ENCODE results near the gene CAPN1. TPM values are rescaled to one million over a fixed set of nuclear protein-coding genes. Genes with fewer than 3 reads are reported as not detected.
A peak's percentile ranks its signal among the peaks of the same experiment; 100 is the strongest.

The CAPN1 gene
- total and polyA plus RNA-seq, 2 of the 13 experiments (the other 11 are each of a cell fraction or from before 2014, with no cell fraction given) = 57.3 to 82.6 TPM

GRCh38 chr11:65227879-65228278 is 46.2 kb downstream of the CAPN1 start:
- intact Hi-C loops (cut with micrococcal nuclease; ENCODE audit: unreplicated experiment) = no loop called here
- ATAC-seq = no peak
- 3% methylated on average over 2 of the region's 2 CpGs for WGBS (ENCODE audit: low lambda C conversion rate)

GRCh38 chr11:65236194-65237059 is 54.7 kb downstream of the CAPN1 start:
- Histone ChIP-seq H3K9ac (ENCODE audit: insufficient read depth, low read depth, low read length) (no peak overlapping the region), H3K27me3 (ENCODE audit: control insufficient read depth in 1 of 2, insufficient read depth in 2 of 2, low read length in 2 of 2) (peaks cover 0 to 3% of the 10 kb centered on the region in 2 experiments; a peak in 1 of 5 replicates), H3K4me1 (ENCODE audit: insufficient read depth, low read length) (peaks cover 26% of the 10 kb centered on the region; the same call in 1 of the 2 replicates), H3K36me3 (replicated peaks in 1 of 2; ENCODE audit: control insufficient read depth in 1 of 2, insufficient read depth in 2 of 2, low read length in 2 of 2) (no peaks in the 10 kb centered on the region), H4K20me1 (ENCODE audit: insufficient read depth, low read length) (no peaks in the 10 kb centered on the region), H3K4me3 (replicated peaks in 1 of 3; ENCODE audit: insufficient read depth in 1 of 3, low read depth in 2 of 3, low read length in 3 of 3) (no peak overlapping the region), H3K4me2 (ENCODE audit: low read depth, low read length) (peak overlapping the region; percentile 30; the same call in 1 of the 2 replicates), H3K27ac (ENCODE audit: extremely low read length, insufficient read depth, low read length) (no peak overlapping the region), H3K79me2 (ENCODE audit: insufficient read depth, low read length) (no peaks in the 10 kb centered on the region), H2AFZ (ENCODE audit: low read length) (no peak overlapping the region), H3K9me3 (ENCODE audit: low read length) (no peaks in the 10 kb centered on the region)
- BruUV-seq (replicated peaks) = no TSS peak
- TF ChIP-seq SAFB2 (CRISPR knock-in tag; IDR thresholded peaks at IDR 0.05; ENCODE audit: borderline replicate concordance, low read depth) = no peak
- no peak for TF ChIP-seq BCL6 (CRISPR knock-in tag; IDR thresholded peaks at IDR 0.05)
- no peak for TF ChIP-seq MYC (CRISPR knock-in tag; IDR thresholded peaks at IDR 0.05; ENCODE audit: borderline replicate concordance)
- TF ChIP-seq SIX4 (CRISPR knock-in tag; IDR thresholded peaks at IDR 0.05) = no peak
- TF ChIP-seq ZNF18 (CRISPR knock-in tag; IDR thresholded peaks at IDR 0.05; ENCODE audit: insufficient replicate concordance) = no peak
- 38% methylated on average over 18 of the region's 23 CpGs for WGBS (ENCODE audit: low lambda C conversion rate)
- POLR2A ChIA-PET = no interaction called here
- intact Hi-C loops (cut with micrococcal nuclease; ENCODE audit: unreplicated experiment) = no loop called here
- CTCF ChIA-PET (ENCODE audit: low intra/inter-chr PET ratio, low total read pairs) = no interaction called here
- ATAC-seq = peak; percentile 52
- in situ Hi-C loops (cut with HindIII; ENCODE audit: extremely low pct_ligation_motif_present, low pct_unique_long_range_greater_than_20kb) = no loop called here
- no peak for FAIRE-seq
- no peak for DNase-seq (ENCODE audit: low spot score)

More at GRCh38 chr11:65227879-65228278, 46.2 kb downstream of the CAPN1 start:
- no peaks in the 10 kb centered on the region for H3K9me3 ChIP-seq (ENCODE audit: low read length)
- FAIRE-seq (no peak), DNase-seq (ENCODE audit: low spot score) (no peak)
- H3K4me2 ChIP-seq (ENCODE audit: low read depth, low read length) = no peak overlapping the region
- no peak overlapping the region for H3K27ac ChIP-seq (ENCODE audit: extremely low read length, insufficient read depth, low read length)
- no peak overlapping the region for H3K4me3 ChIP-seq (replicated peaks in 1 of 3; ENCODE audit: insufficient read depth in 1 of 3, low read depth in 2 of 3, low read length in 3 of 3)
- H3K27me3 ChIP-seq (ENCODE audit: control insufficient read depth in 1 of 2, insufficient read depth in 2 of 2, low read length in 2 of 2) = peaks cover 0 to 8% of the 10 kb centered on the region in 2 experiments; a peak in 1 of 5 replicates
- H3K36me3 ChIP-seq (replicated peaks in 1 of 2; ENCODE audit: control insufficient read depth in 1 of 2, insufficient read depth in 2 of 2, low read length in 2 of 2) = no peaks in the 10 kb centered on the region
- no TSS peak for BruUV-seq (replicated peaks)
- ChIA-PET CTCF (ENCODE audit: low intra/inter-chr PET ratio, low total read pairs) (no interaction called here), POLR2A (no interaction called here)
- in situ Hi-C loops (cut with HindIII; ENCODE audit: extremely low pct_ligation_motif_present, low pct_unique_long_range_greater_than_20kb) = no loop called here
- TF ChIP-seq ZNF543 (CRISPR knock-in tag; IDR thresholded peaks at IDR 0.05) = peak; percentile 59; the same call in 1 of the 2 replicates
- no peak for TF ChIP-seq ZC3H4 (CRISPR knock-in tag; IDR thresholded peaks at IDR 0.05; ENCODE audit: borderline replicate concordance)
- no peak for TF ChIP-seq HDAC2 (CRISPR knock-in tag; IDR thresholded peaks at IDR 0.05)
- H3K9ac ChIP-seq (ENCODE audit: insufficient read depth, low read depth, low read length) = no peak overlapping the region
- no peaks in the 10 kb centered on the region for H3K79me2 ChIP-seq (ENCODE audit: insufficient read depth, low read length)
- H3K4me1 ChIP-seq (ENCODE audit: insufficient read depth, low read length) = peaks cover 19% of the 10 kb centered on the region
- H2AFZ ChIP-seq (ENCODE audit: low read length) = no peak overlapping the region
- H4K20me1 ChIP-seq (ENCODE audit: insufficient read depth, low read length) = no peaks in the 10 kb centered on the region
